K562 (cell line): ENCODE data around the gene WDR83. TPM values are rescaled to one million over a fixed set of nuclear protein-coding genes. Genes with fewer than 3 reads are reported as not detected.

Experiments
- ATAC-seq: fragments of 200-7000 bp; cut with Tn5 transposase; 3 replicates; pipeline ENCODE4 v1.9.1; 2020; ENCODE audit warnings: moderate library complexity
- BruUV-seq: library from RNA; stranded (reverse); fragments of 400-500 nt; replicated peaks from 2 replicates; lab custom pipeline; 2021; lab: Mats Ljungman, UMichigan
- CTCF ChIA-PET: fragments of 300-600 bp; formaldehyde crosslinking; extraction: SDS; loops from one replicate; lab custom pipeline; 2021; ENCODE audit warnings: low intra/inter-chr PET ratio; lab: Yijun Ruan, JAX
- POLR2A ChIA-PET: fragments of 300-600, 350-650 bp; sonication (Branson Sonifier 250); formaldehyde crosslinking; extraction: SDS; loops from one replicate; lab custom pipeline; 2021; ENCODE audit warnings: antibody characterized with exemption, inconsistent platforms; lab: Yijun Ruan, JAX
- DNase-seq, 4 experiments: peaks; one replicate each; pipeline versions ENCODE4 v3.0.0 to v3.0.0-alpha.2; 2011 to 2018; ENCODE audit warnings: low spot score in 3 of 4, mixed read lengths in 3 of 4; ENCODE audit errors: extremely low read depth in 1 of 4
- FAIRE-seq: peaks from 2 replicates; lab custom pipeline; 2011; peaks lifted over from hg19 to GRCh38; lab: Jason Lieb, UNC
- H2AFZ ChIP-seq: 2 replicates; pipeline ENCODE4 v1.6.0; 2011; ENCODE audit warnings: low read depth, low read length, control low read depth, inconsistent platforms
- H3K27ac ChIP-seq: fragments of 200-600 bp; 3 replicates; pipeline ENCODE4 v1.8.0; 2011; ENCODE audit warnings: low read depth, mild to moderate bottlenecking, control low read depth, inconsistent platforms, low read length, moderate library complexity, mixed read lengths; ENCODE audit errors: extremely low read depth
- H3K27me3 ChIP-seq, 2 experiments: fragments of 300-600 bp in 1 of 2; 2 replicates in 1 of 2; 3 replicates in 1 of 2; pipeline versions ENCODE4 v1.6.0 to v1.8.0; 2011; ENCODE audit warnings: inconsistent platforms in 2 of 2, low read length in 2 of 2, mild to moderate bottlenecking in 1 of 2, mixed read lengths in 1 of 2, moderate library complexity in 1 of 2; ENCODE audit not compliant: control insufficient read depth in 2 of 2, insufficient read depth in 2 of 2
- H3K36me3 ChIP-seq: fragments of 300-600 bp; 3 replicates; pipeline ENCODE4 v1.8.0; 2011; ENCODE audit warnings: mild to moderate bottlenecking, low read length, inconsistent platforms; ENCODE audit not compliant: control insufficient read depth, insufficient read depth
- H3K4me1 ChIP-seq, 2 experiments: fragments of 200-600 bp in 1 of 2; replicated peaks in 1 of 2; 2 replicates in 1 of 2; 3 replicates in 1 of 2; pipeline versions ENCODE4 v1.5.1 to v1.8.0; 2011; ENCODE audit warnings: inconsistent platforms in 2 of 2, low read length in 2 of 2, mild to moderate bottlenecking in 1 of 2, mixed read lengths in 1 of 2, moderate library complexity in 1 of 2; ENCODE audit not compliant: control insufficient read depth in 2 of 2, insufficient read depth in 2 of 2
- H3K4me2 ChIP-seq: 2 replicates; pipeline ENCODE4 v1.6.1; 2011; ENCODE audit warnings: low read length, control low read depth, inconsistent platforms, mixed read lengths; ENCODE audit not compliant: insufficient read depth
- H3K4me3 ChIP-seq: fragments of 200-600 bp; sonication (generic), shearing (Covaris generic); 2 replicates; pipeline ENCODE4 v1.5.1; 2016; ENCODE audit warnings: control low read depth, inconsistent platforms
- H3K79me2 ChIP-seq: fragments of 200-600 bp; 3 replicates; pipeline ENCODE4 v1.8.0; 2011; ENCODE audit warnings: low read length, inconsistent platforms; ENCODE audit not compliant: control insufficient read depth, insufficient read depth
- H3K9ac ChIP-seq, 2 experiments: 2 replicates each; pipeline versions ENCODE4 v1.6.0 to v1.6.1; 2011; ENCODE audit warnings: low read depth in 2 of 2, low read length in 2 of 2, control low read depth in 1 of 2, inconsistent platforms in 1 of 2, mild to moderate bottlenecking in 1 of 2, mixed read lengths in 1 of 2; ENCODE audit not compliant: insufficient read depth in 1 of 2
- H3K9me1 ChIP-seq: one replicate; pipeline ENCODE4 v1.6.0; 2011; ENCODE audit warnings: inconsistent platforms, mild to moderate bottlenecking, low read length, moderate library complexity; ENCODE audit not compliant: control insufficient read depth, insufficient read depth
- H3K9me3 ChIP-seq: replicated peaks from 2 replicates; pipeline ENCODE4 v1.5.1; 2011; ENCODE audit warnings: low read depth, low read length, inconsistent platforms; ENCODE audit not compliant: control insufficient read depth, insufficient read depth
- H4K20me1 ChIP-seq: replicated peaks from 2 replicates; pipeline ENCODE4 v1.6.1; 2011; ENCODE audit warnings: low read length, inconsistent platforms, mixed read lengths; ENCODE audit not compliant: control insufficient read depth, insufficient read depth
- CEBPB ChIP-seq: fragments of 450-650 bp; IDR thresholded peaks from 2 replicates; pipeline ENCODE4 v1.6.1; 2016; ENCODE audit warnings: missing genetic modification characterization, missing compliant biosample characterization
- CXXC5 ChIP-seq: fragments of 250-450 bp; sonication (Bioruptor Pico); IDR thresholded peaks from 2 replicates; pipeline ENCODE4 v1.8.0; 2022; ENCODE audit warnings: inconsistent platforms, mild to moderate bottlenecking, moderate library complexity
- EGR1 ChIP-seq: fragments of 450-650 bp; conservative IDR thresholded peaks from 2 replicates; pipeline ENCODE4 v1.6.1; 2017; ENCODE audit warnings: mild to moderate bottlenecking
- HMGXB4 ChIP-seq: sonication (generic); formaldehyde crosslinking; IDR thresholded peaks from 2 replicates; pipeline ENCODE4 v1.8.1; 2023; ENCODE audit warnings: mild to moderate bottlenecking, missing genetic modification reagents
- MBD2 ChIP-seq: sonication (generic); IDR thresholded peaks from 2 replicates; pipeline ENCODE4 v1.6.1; 2016; ENCODE audit warnings: low read depth, borderline replicate concordance
- NCOA6 ChIP-seq: fragments of 450-650 bp; IDR thresholded peaks from 2 replicates; pipeline ENCODE4 v1.6.1; 2017; ENCODE audit warnings: mild to moderate bottlenecking
- NFIC ChIP-seq: fragments of 450-650 bp; IDR thresholded peaks from 2 replicates; pipeline ENCODE4 v1.6.1; 2017; ENCODE audit warnings: mild to moderate bottlenecking, inconsistent platforms
- PTBP1 ChIP-seq: fragments of 200-400 bp; formaldehyde crosslinking; IDR thresholded peaks from 2 replicates; pipeline ENCODE4 v1.6.1; 2017; ENCODE audit warnings: low read depth, low read length
- RAD21 ChIP-seq, 2 experiments: fragments of 250-450 bp in 1 of 2; fragments of 450-650 bp in 1 of 2; sonication (Bioruptor Pico) in 1 of 2; formaldehyde crosslinking in 1 of 2; IDR thresholded peaks in 1 of 2; conservative IDR thresholded peaks in 1 of 2; 2 replicates each; pipeline versions ENCODE4 v1.4.0 to v1.8.0; 2020 to 2022; ENCODE audit warnings: mild to moderate bottlenecking in 2 of 2, moderate library complexity in 1 of 2
- SMC3 ChIP-seq: conservative IDR thresholded peaks from 2 replicates; pipeline ENCODE4 v1.6.1; 2011; ENCODE audit warnings: low read depth, low read length, improper control_type of control experiment; ENCODE audit not compliant: insufficient read depth
- YBX1 ChIP-seq: fragments of 450-650 bp; IDR thresholded peaks from 2 replicates; pipeline ENCODE4 v1.7.1; 2016; ENCODE audit warnings: mild to moderate bottlenecking
- ZBTB7A ChIP-seq: IDR thresholded peaks from 2 replicates; pipeline ENCODE4 v1.6.1; 2011; ENCODE audit warnings: low read depth, mild to moderate bottlenecking, low read length, moderate library complexity, borderline replicate concordance; ENCODE audit not compliant: control insufficient read depth
- ZC3H11A ChIP-seq: IDR thresholded peaks from 2 replicates; pipeline ENCODE4 v1.6.1; 2012; ENCODE audit warnings: low read depth, low read length, improper control_type of control experiment
- ZNF316 ChIP-seq: fragments of 450-650 bp; IDR thresholded peaks from 2 replicates; pipeline ENCODE4 v1.6.1; 2016
- WGBS: fragments of 100-300 bp; shearing (Covaris generic); methylation state at CpG from one replicate; pipeline ENCODE4 v1.1.6; 2016; ENCODE audit warnings: low coverage, mixed read lengths; ENCODE audit not compliant: insufficient coverage; ENCODE audit errors: missing lambda C conversion rate; 5-methylcytosine and 5-hydroxymethylcytosine counted together
- in situ Hi-C: fragments of 300-500 bp; cut with MboI; formaldehyde crosslinking; loops from 4 replicates; pipeline ENCODE4 v1.15.0; 2018; ENCODE audit warnings: inconsistent platforms, mixed read lengths
- intact Hi-C: fragments of 100-400 bp; cut with micrococcal nuclease; formaldehyde crosslinking; loops from 2 replicates; pipeline ENCODE4 v1.14.2; 2022
- polyA plus RNA-seq, 8 experiments: library from polyadenylated mRNA; depleted of rRNA in 4 of 8; stranded (reverse) in 5 of 8; unstranded in 3 of 8; fragments of >200 nt; fragmentation: Nextera tagmentation in 2 of 8; fragmentation: Illumina TruSeq in 1 of 8; extraction: Ambion mirVana in 2 of 8; extraction: Trizol in 1 of 8; gene quantifications; 2 replicates each; pipeline versions ENCODE4 v1.2.1 to v1.2.3, GENCODE V29; 2011 to 2014; ENCODE audit warnings: inconsistent platforms in 1 of 8, missing spikeins in 1 of 8
- total RNA-seq, 7 experiments: library from RNA; depleted of rRNA in 6 of 7; stranded (reverse); fragments of >200 nt in 6 of 7; fragmentation: Illumina TruSeq in 2 of 7; extraction: Trizol in 2 of 7; gene quantifications; 2 replicates each; pipeline versions ENCODE4 v1.2.1 to v1.2.3, GENCODE V29; 2011 to 2021; ENCODE audit warnings: low replicate concordance in 1 of 7
- TF ChIP-seq, protein P1 (sequence below): IDR thresholded peaks from 2 replicates; pipeline ENCODE4 v1.6.1; 2011; ENCODE audit warnings: borderline replicate concordance, low read depth, mild to moderate bottlenecking, moderate library complexity, low read length; ENCODE audit not compliant: insufficient read depth, poor library complexity, severe bottlenecking
- TF ChIP-seq, protein P2 (sequence below), 2 experiments: IDR thresholded peaks; 2 replicates each; pipeline ENCODE4 v1.6.1; 2011; ENCODE audit warnings: borderline replicate concordance in 1 of 2, control low read depth in 1 of 2, low read depth in 1 of 2, low read length in 1 of 2, mild to moderate bottlenecking in 1 of 2, mixed read lengths in 1 of 2, moderate library complexity in 1 of 2; ENCODE audit not compliant: insufficient read depth in 1 of 2, insufficient read length in 1 of 2, poor library complexity in 1 of 2, severe bottlenecking in 1 of 2; ENCODE audit errors: extremely low read depth in 1 of 2

The WDR83 gene
- total and polyA plus RNA-seq, 9 of the 15 experiments (the other 6 are each of a cell fraction or from before 2014, with no cell fraction given): 0.52 to 21.3 (median 4.2) TPM

GRCh38 chr19:12647490-12648071 is 19.0 kb upstream of the WDR83 start (continued):
- TF ChIP-seq HMGXB4 (CRISPR knock-in tag) (no peak), SMC3 (0 out of 2 replicates have a peak, but pooled peaks have one; percentile 3)

DNA sequence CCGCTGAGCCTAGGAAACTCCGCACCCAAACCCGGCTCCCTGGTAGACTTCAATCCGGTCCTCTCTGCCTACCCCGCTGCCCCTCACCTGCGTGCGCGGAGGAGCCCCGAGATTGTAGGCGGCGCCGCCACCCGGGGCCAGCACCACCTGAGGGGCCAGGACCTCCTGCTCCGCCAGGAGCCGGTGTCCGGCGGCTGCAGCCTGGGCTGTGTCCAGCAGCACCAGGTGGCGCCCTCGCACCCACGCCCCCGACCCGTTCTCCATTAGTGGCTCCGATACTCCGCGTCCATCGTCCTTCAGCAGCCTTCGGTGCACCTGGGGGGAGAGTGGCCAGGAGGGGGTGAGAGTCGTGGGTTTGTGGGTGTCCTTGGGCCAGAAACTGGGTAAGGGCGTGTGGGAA is 18.5 kb upstream of the WDR83 start:
- POLR2A ChIA-PET: no interaction called here
- Histone ChIP-seq H3K36me3 (no peaks in the 10 kb centered on the region; the same call in 2 of the 3 replicates), H3K9me3 (no peaks in the 10 kb centered on the region), H3K4me3 (peak overlapping the region; percentile 48), H3K79me2 (no peaks in the 10 kb centered on the region), H3K4me1 (peaks cover 4 to 27% of the 10 kb centered on the region in 2 experiments; a peak in 4 of 5 replicates), H3K4me2 (peak overlapping the region; percentile 71), H3K9me1 (no peaks in the 10 kb centered on the region), H2AFZ (peak overlapping the region; percentile 66), H3K27ac (no peak overlapping the region; the same call in 2 of the 3 replicates), H3K9ac (peak overlapping the region in 1 of 2 experiments; percentile 41; a peak in 2 of 4 replicates), H4K20me1 (no peaks in the 10 kb centered on the region), H3K27me3 (no peaks in the 10 kb centered on the region)
- in situ Hi-C loops (no loop called here), intact Hi-C loops (no loop called here)
- FAIRE-seq (no peak), DNase-seq (peak; percentile 53 to 55 (median 54)), ATAC-seq (peak; percentile 80)
- BruUV-seq: no TSS peak
- 53% methylated on average over 17 of the region's 29 CpGs for WGBS
- CTCF ChIA-PET: no interaction called here
- no peak for TF ChIP-seq ZC3H11A
- TF ChIP-seq NFIC: 0 out of 2 replicates have a peak, but pooled peaks have one; percentile 22
- TF ChIP-seq, protein P1, sequence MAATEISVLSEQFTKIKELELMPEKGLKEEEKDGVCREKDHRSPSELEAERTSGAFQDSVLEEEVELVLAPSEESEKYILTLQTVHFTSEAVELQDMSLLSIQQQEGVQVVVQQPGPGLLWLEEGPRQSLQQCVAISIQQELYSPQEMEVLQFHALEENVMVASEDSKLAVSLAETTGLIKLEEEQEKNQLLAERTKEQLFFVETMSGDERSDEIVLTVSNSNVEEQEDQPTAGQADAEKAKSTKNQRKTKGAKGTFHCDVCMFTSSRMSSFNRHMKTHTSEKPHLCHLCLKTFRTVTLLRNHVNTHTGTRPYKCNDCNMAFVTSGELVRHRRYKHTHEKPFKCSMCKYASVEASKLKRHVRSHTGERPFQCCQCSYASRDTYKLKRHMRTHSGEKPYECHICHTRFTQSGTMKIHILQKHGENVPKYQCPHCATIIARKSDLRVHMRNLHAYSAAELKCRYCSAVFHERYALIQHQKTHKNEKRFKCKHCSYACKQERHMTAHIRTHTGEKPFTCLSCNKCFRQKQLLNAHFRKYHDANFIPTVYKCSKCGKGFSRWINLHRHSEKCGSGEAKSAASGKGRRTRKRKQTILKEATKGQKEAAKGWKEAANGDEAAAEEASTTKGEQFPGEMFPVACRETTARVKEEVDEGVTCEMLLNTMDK: peak; percentile 55
- no peak for TF ChIP-seq YBX1
- no peak for TF ChIP-seq PTBP1
- no peak for TF ChIP-seq CEBPB
- peak in 1 of 2 experiments; percentile 27; a peak in 2 of 4 replicates for TF ChIP-seq RAD21 (CRISPR knock-in tag; conservative IDR thresholded peaks at IDR 0.05 in 1 of 2, IDR thresholded peaks at IDR 0.05 in 1 of 2)
- TF ChIP-seq CXXC5 (CRISPR knock-in tag): peak; percentile 15; the same call in 1 of the 2 replicates
- TF ChIP-seq, protein P2, sequence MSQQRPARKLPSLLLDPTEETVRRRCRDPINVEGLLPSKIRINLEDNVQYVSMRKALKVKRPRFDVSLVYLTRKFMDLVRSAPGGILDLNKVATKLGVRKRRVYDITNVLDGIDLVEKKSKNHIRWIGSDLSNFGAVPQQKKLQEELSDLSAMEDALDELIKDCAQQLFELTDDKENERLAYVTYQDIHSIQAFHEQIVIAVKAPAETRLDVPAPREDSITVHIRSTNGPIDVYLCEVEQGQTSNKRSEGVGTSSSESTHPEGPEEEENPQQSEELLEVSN (IDR thresholded peaks at IDR 0.05; ENCODE audit: borderline replicate concordance in 1 of 2, extremely low read depth in 1 of 2, insufficient read depth in 1 of 2, insufficient read length in 1 of 2, low read depth in 1 of 2, low read length in 1 of 2, poor library complexity in 1 of 2, severe bottlenecking in 1 of 2): peak in 1 of 2 experiments; percentile 57
- 0 out of 2 replicates have a peak, but pooled peaks have one; percentile 13 for TF ChIP-seq MBD2
- no peak for TF ChIP-seq ZNF316
- no peak for TF ChIP-seq NCOA6
- no peak for TF ChIP-seq EGR1
- peak; percentile 42; the same call in 1 of the 2 replicates for TF ChIP-seq ZBTB7A
